Peyer's patch (tissue), 4 donors: ENCODE measurements around the gene URI1. TPM values are rescaled to one million over a fixed set of nuclear protein-coding genes. Genes with fewer than 3 reads are reported as not detected.
"Not testable (repeated sequence)": the region's sequence is repeated elsewhere in the genome, so short reads cannot be mapped to it uniquely, and the experiment has no call there.

Experiments used
- DNase-seq, 3 donors: peaks; one replicate each; pipeline ENCODE4 v3.0.0-alpha.2; 2017 to 2019
- H3K27ac ChIP-seq, 4 donors: fragments of 200-600 bp; sonication (generic); one replicate each; pipeline ENCODE4 v1.5.1; 2016 to 2019
- H3K27me3 ChIP-seq, 2 donors: fragments of 200-600 bp; sonication (generic); one replicate each; pipeline ENCODE4 v1.5.1; 2019
- H3K36me3 ChIP-seq, 3 donors: fragments of 200-600 bp; sonication (generic); one replicate each; pipeline ENCODE4 v1.5.1; 2016 to 2019
- H3K4me1 ChIP-seq, 4 donors: fragments of 200-600 bp; sonication (generic); one replicate each; pipeline ENCODE4 v1.5.1; 2016 to 2019
- H3K4me3 ChIP-seq, 4 donors: fragments of 200-600 bp; sonication (generic); 1 replicate in 3 of 4; 2 replicates in 1 of 4; pipeline ENCODE4 v1.5.1; 2016 to 2019; ENCODE audit warnings: mild to moderate bottlenecking in 1 of 4
- H3K9me3 ChIP-seq, 4 donors: fragments of 200-600 bp; sonication (generic); one replicate each; pipeline ENCODE4 v1.5.1; 2016 to 2019; ENCODE audit warnings: mild to moderate bottlenecking in 1 of 4
- CTCF ChIP-seq, 6 experiments: fragments of 450-650 bp in 4 of 6; fragments of 200-600 bp in 2 of 6; sonication (generic) in 1 of 6; IDR thresholded peaks; one replicate each; pipeline ENCODE4 v1.5.1; 2017 to 2019; ENCODE audit warnings: antibody characterized with exemption in 6 of 6, mild to moderate bottlenecking in 3 of 6, moderate library complexity in 1 of 6
- POLR2A ChIP-seq, 2 donors: fragments of 450-650 bp; IDR thresholded peaks; one replicate each; pipeline ENCODE4 v1.5.1; 2017; ENCODE audit warnings: antibody characterized with exemption in 2 of 2, mild to moderate bottlenecking in 2 of 2, moderate library complexity in 2 of 2
- total RNA-seq, 4 donors: library from RNA; depleted of rRNA; stranded (reverse); fragments of >200 nt; gene quantifications; one replicate each; pipeline ENCODE4 v1.1.0, GENCODE V29; 2016

Gene URI1
- total RNA-seq, 4 donors from 2014 or later, result 28.4 to 98.2 (median 37.8) TPM

DNA sequence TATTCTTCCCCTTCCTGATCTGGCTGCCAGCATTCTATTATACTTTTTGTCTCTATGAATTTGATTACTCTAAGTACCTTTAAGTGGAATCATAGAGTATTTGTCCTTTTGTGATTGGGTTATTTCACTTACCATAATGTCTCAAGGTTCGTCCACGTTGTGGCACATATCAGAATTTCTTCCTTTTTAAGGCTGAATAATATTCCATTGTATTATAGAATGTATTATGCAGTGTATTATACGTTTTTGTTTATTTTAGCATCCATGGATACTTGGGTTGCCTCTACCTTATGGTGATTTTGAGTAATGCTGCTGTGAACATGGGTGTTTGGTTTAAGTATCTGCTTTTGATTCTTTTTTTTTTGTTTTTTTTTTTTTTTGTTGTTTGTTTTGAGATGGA lies 19.3 kb downstream of the URI1 start:
- no peak for DNase-seq
- TF ChIP-seq CTCF (IDR thresholded peaks at IDR 0.05), result no peak
- TF ChIP-seq POLR2A (IDR thresholded peaks at IDR 0.05), result no peak
- H3K4me1 ChIP-seq, result peaks cover 0 to 14% (median under 1%) of the 10 kb centered on the region in 4 donors

DNA sequence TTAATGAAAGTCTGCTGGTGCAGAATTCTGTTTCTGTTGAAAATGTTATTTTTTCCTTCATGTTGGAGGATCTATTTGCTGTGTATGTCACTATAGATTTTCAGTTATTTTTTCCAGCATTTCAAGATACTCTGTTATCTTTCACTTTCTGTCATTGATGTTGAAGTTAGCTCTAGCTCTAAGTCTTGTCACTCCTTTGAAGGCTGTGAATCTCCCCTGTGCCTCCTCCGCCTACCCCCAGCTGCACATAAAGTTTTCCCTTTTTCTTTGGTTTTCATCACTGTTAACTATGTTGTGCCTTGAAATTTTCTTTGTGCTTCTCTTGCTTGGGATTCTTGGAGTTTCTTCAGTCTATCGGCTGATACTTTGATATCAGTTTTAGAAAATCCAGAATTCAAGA lies 20.8 kb downstream of the URI1 start:
- no peak for DNase-seq
- H3K4me1 ChIP-seq, result peaks cover 0 to 29% (median 2%) of the 10 kb centered on the region in 4 donors
- H3K27me3 ChIP-seq, result no peaks in the 10 kb centered on the region
- H3K9me3 ChIP-seq, result no peaks in the 10 kb centered on the region
- no peak overlapping the region for H3K27ac ChIP-seq
- H3K4me3 ChIP-seq, result no peak overlapping the region
- no peak for TF ChIP-seq POLR2A (IDR thresholded peaks at IDR 0.05)
- TF ChIP-seq CTCF (IDR thresholded peaks at IDR 0.05), result no peak
- H3K36me3 ChIP-seq, result no peaks in the 10 kb centered on the region

More for the DNA sequence above, 19.3 kb downstream of the URI1 start:
- Histone ChIP-seq H3K36me3 (no peaks in the 10 kb centered on the region), H3K4me3 (no peak overlapping the region), H3K27me3 (no peaks in the 10 kb centered on the region), H3K27ac (no peak overlapping the region), H3K9me3 (no peaks in the 10 kb centered on the region)

DNA sequence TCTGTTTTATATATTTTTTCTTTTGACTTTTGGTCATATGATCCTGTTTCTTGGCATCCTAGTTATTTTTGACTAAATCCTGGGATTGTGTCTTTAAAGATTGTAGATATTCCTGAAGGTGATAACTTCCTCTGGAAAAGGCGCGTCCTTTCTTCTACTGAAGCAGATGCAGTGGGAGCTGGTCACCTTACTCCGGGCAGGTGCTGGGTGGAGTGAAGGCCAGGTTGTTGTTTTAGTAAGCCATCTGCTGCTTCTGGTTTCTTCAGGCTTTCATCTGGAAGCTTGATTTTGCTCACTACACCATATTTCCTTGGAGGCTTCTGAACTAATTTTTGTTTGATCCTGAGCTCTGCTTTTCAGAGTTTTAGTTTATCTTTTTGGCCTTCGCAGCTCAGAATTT lies 21.5 kb downstream of the URI1 start:
- Histone ChIP-seq H3K27me3 (no peaks in the 10 kb centered on the region), H3K4me1 (peaks cover 0 to 30% (median 2%) of the 10 kb centered on the region in 4 donors), H3K27ac (no peak overlapping the region), H3K36me3 (no peaks in the 10 kb centered on the region), H3K9me3 (no peaks in the 10 kb centered on the region), H3K4me3 (no peak overlapping the region)
- no peak for DNase-seq
- TF ChIP-seq CTCF (IDR thresholded peaks at IDR 0.05), result no peak
- TF ChIP-seq POLR2A (IDR thresholded peaks at IDR 0.05), result no peak

DNA sequence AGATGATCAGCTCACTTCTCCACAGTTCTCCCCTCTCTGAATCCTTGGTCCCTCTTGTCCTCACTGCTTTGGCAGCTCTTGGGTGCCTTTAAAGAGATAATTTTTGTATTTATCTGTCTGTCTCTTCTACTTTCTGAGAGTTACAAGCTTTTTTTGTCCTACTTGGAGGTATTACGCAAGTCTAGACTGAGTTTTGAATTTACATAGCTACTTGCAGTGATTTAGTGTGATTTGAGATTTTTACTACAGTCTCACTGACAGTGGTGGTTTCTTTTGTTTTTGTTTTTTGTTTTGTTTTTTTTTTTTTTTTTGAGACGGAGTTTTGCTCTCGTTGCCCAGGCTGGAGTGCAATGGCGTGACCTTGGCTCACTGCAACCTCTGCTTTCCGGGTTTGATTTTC lies 22.1 kb downstream of the URI1 start:
- DNase-seq, result no peak
- H3K36me3 ChIP-seq, result no peaks in the 10 kb centered on the region
- no peak overlapping the region for H3K27ac ChIP-seq
- H3K9me3 ChIP-seq, result no peaks in the 10 kb centered on the region
- H3K4me3 ChIP-seq, result no peak overlapping the region
- no peak for TF ChIP-seq POLR2A (IDR thresholded peaks at IDR 0.05)
- no peak for TF ChIP-seq CTCF (IDR thresholded peaks at IDR 0.05)
- H3K4me1 ChIP-seq, result peaks cover 0 to 30% (median 2%) of the 10 kb centered on the region in 4 donors
- H3K27me3 ChIP-seq, result no peaks in the 10 kb centered on the region

GRCh38 chr19:29965492-29965891 lies 23.5 kb downstream of the URI1 start:
- Histone ChIP-seq H3K27me3 (no peaks in the 10 kb centered on the region), H3K36me3 (no peaks in the 10 kb centered on the region), H3K27ac (no peak overlapping the region), H3K4me1 (peaks cover 0 to 30% (median 2%) of the 10 kb centered on the region in 4 donors), H3K4me3 (no peak overlapping the region), H3K9me3 (no peaks in the 10 kb centered on the region)
- no peak for DNase-seq
- TF ChIP-seq POLR2A (IDR thresholded peaks at IDR 0.05), result no peak
- TF ChIP-seq CTCF (IDR thresholded peaks at IDR 0.05), result no peak

GRCh38 chr19:29966142-29966541 lies 24.1 kb downstream of the URI1 start:
- H3K36me3 ChIP-seq, H3K27me3 ChIP-seq, H3K4me3 ChIP-seq, H3K27ac ChIP-seq, DNase-seq, H3K9me3 ChIP-seq: not testable (repeated sequence)
- peaks cover 0 to 30% (median 2%) of the 10 kb centered on the region in 4 donors for H3K4me1 ChIP-seq
